ENCODE measurements around the gene CDHR5. TPM values are rescaled to one million over a fixed set of nuclear protein-coding genes. Genes with fewer than 3 reads are reported as not detected.

CDHR5 gene
- polyA plus RNA-seq, 1 donor (not counting 4 experiments of a cell fraction or from before 2014, with no cell fraction given): not detected

DNA sequence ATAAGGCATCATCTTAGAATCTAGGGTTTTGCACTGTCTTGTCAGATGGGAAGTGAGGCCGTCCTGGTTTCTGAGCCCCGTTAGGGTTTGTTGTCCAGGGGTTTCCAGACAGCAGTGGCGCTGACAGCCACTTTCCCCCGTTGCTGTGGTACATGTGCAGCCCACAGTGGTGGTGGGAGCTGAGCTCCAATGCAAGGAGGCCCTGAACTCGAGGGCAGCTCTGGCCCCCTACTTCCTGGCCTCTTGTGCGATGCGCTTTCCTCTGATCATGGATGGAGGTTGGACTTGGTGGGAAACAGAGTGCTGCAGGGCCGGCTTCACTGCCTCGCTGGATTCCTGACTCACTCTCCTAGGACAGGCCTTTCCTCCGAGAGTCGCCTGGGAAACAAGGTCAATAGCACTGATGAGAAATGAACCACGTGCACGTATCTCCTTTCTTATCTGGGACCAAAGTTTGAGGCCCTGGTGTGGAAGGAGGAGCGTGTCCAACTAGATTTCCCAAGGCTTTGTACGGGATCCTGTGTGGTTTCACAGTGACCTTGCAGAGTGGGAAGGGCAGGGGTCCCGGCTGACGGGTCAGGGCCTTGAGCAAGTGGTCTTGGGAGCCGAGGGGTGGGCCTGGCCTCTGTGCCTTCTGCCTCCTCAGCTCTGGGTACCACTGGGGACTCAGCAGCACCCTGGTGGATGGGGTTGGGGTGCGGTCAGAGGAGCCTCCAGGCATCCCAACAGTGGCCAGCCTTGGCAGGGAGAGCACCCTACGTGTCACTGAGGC lies 44.7 kb downstream of the CDHR5 start:
- no peak overlapping the region for H2AFZ ChIP-seq (ENCODE audit: control insufficient read depth, low read length)
- H3K4me1 ChIP-seq (ENCODE audit: control insufficient read depth, extremely low read depth, insufficient read depth, low read length): peaks cover 27% of the 10 kb centered on the region
- no peak for FAIRE-seq

DNA sequence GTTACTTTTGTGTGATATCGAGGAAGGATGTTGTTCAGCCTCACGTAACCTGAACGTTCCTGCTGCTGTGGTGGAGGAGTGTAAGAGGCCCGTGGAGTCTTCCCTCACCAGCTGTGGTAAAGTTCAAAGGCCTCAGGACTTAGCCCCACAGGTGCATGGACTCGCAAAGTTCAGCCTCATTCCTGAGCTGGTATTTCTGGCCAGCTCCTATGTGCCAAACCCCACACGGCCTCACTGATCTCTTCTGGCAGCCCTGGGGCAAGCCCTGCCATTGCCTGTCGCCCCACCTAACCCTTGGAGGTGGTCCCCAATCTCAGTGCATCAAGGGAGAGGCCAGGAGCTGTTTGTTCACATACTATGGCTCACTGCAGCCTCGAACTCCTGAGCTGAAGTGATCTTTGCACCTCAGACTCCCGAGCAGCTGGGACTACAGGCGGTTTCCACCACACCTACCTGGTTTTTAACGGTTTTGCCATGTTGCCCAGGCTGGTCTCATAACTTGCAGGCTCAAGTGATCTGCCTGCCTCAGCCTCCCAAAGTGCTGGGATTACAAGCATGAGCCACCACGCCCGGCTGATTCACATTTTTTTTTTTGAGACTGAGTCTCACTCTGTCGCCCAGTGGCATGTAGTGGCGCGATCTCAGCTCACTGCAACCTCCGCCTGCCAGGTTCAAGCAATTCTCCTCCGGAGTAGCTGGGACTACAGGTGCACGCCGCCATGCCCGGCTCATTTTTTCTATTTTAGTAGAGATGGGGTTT lies 46.3 kb downstream of the CDHR5 start:
- Histone ChIP-seq H3K4me2 (ENCODE audit: control insufficient read depth, extremely low read depth, insufficient read depth, low read depth, low read length) (peak overlapping the region; percentile 97), H3K4me1 (ENCODE audit: control insufficient read depth, extremely low read depth, insufficient read depth, low read length) (peaks cover 37% of the 10 kb centered on the region), H3K27ac (ENCODE audit: control insufficient read depth, insufficient read depth, low read length) (peak overlapping the region; percentile 51), H3K9me3 (ENCODE audit: control insufficient read depth, low read depth, low read length) (no peaks in the 10 kb centered on the region), H3K9me1 (ENCODE audit: control insufficient read depth, extremely low read depth, insufficient read depth, low read length) (peaks cover 8% of the 10 kb centered on the region), H3K36me3 (ENCODE audit: control insufficient read depth in 2 of 2, extremely low read depth in 1 of 2, insufficient read depth in 2 of 2, low read length in 2 of 2) (peaks cover 8 to 18% of the 10 kb centered on the region in 2 experiments), H3K9ac (ENCODE audit: control insufficient read depth, extremely low read depth, insufficient read depth, low read length) (peak overlapping the region; percentile 99), H2AFZ (ENCODE audit: control insufficient read depth, low read length) (no peak overlapping the region), H3K79me2 (ENCODE audit: control insufficient read depth, insufficient read depth, low read length) (peaks cover 64% of the 10 kb centered on the region), H4K20me1 (ENCODE audit: control insufficient read depth, extremely low read depth, insufficient read depth, low read length) (peaks cover 46% of the 10 kb centered on the region), H3K27me3 (ENCODE audit: control insufficient read depth, extremely low read depth, insufficient read depth, low read length) (no peaks in the 10 kb centered on the region), H3K4me3 (ENCODE audit: control insufficient read depth in 2 of 3, extremely low read depth in 1 of 3, insufficient read depth in 2 of 3, low read depth in 1 of 3, low read length in 3 of 3) (peak overlapping the region in 2 of 3 experiments; percentile 96 to 97)
- TF ChIP-seq, protein P1, sequence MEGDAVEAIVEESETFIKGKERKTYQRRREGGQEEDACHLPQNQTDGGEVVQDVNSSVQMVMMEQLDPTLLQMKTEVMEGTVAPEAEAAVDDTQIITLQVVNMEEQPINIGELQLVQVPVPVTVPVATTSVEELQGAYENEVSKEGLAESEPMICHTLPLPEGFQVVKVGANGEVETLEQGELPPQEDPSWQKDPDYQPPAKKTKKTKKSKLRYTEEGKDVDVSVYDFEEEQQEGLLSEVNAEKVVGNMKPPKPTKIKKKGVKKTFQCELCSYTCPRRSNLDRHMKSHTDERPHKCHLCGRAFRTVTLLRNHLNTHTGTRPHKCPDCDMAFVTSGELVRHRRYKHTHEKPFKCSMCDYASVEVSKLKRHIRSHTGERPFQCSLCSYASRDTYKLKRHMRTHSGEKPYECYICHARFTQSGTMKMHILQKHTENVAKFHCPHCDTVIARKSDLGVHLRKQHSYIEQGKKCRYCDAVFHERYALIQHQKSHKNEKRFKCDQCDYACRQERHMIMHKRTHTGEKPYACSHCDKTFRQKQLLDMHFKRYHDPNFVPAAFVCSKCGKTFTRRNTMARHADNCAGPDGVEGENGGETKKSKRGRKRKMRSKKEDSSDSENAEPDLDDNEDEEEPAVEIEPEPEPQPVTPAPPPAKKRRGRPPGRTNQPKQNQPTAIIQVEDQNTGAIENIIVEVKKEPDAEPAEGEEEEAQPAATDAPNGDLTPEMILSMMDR (optimal IDR thresholded peaks at IDR 0.05 in 1 of 3, IDR thresholded peaks at IDR 0.05 in 1 of 3, conservative IDR thresholded peaks at IDR 0.05 in 1 of 3; ENCODE audit: extremely low read depth in 1 of 3, insufficient read depth in 2 of 3, low read length in 3 of 3): no peak
- no peak for TF ChIP-seq EZH2 (IDR thresholded peaks at IDR 0.05; ENCODE audit: low read length)
- FAIRE-seq (no peak), DNase-seq (ENCODE audit: low read depth, low spot score) (no peak)
- dilution Hi-C loops (cut with MboI; ENCODE audit: extremely low pct_ligation_motif_present, low sequenced_read_pairs): no loop called here

More for the DNA sequence above, 44.7 kb downstream of the CDHR5 start:
- Histone ChIP-seq H3K27ac (ENCODE audit: control insufficient read depth, insufficient read depth, low read length) (peak overlapping the region; percentile 6), H3K4me3 (ENCODE audit: control insufficient read depth in 2 of 3, extremely low read depth in 1 of 3, insufficient read depth in 2 of 3, low read depth in 1 of 3, low read length in 3 of 3) (no peak overlapping the region), H3K79me2 (ENCODE audit: control insufficient read depth, insufficient read depth, low read length) (peaks cover 78% of the 10 kb centered on the region), H4K20me1 (ENCODE audit: control insufficient read depth, extremely low read depth, insufficient read depth, low read length) (peaks cover 50% of the 10 kb centered on the region), H3K9me3 (ENCODE audit: control insufficient read depth, low read depth, low read length) (no peaks in the 10 kb centered on the region), H3K36me3 (ENCODE audit: control insufficient read depth in 2 of 2, extremely low read depth in 1 of 2, insufficient read depth in 2 of 2, low read length in 2 of 2) (peaks cover 12 to 25% of the 10 kb centered on the region in 2 experiments), H3K9me1 (ENCODE audit: control insufficient read depth, extremely low read depth, insufficient read depth, low read length) (peaks cover 8% of the 10 kb centered on the region), H3K9ac (ENCODE audit: control insufficient read depth, extremely low read depth, insufficient read depth, low read length) (no peak overlapping the region), H3K4me2 (ENCODE audit: control insufficient read depth, extremely low read depth, insufficient read depth, low read depth, low read length) (no peak overlapping the region), H3K27me3 (ENCODE audit: control insufficient read depth, extremely low read depth, insufficient read depth, low read length) (no peaks in the 10 kb centered on the region)
- TF ChIP-seq, protein P1 (optimal IDR thresholded peaks at IDR 0.05 in 1 of 3, IDR thresholded peaks at IDR 0.05 in 1 of 3, conservative IDR thresholded peaks at IDR 0.05 in 1 of 3; ENCODE audit: extremely low read depth in 1 of 3, insufficient read depth in 2 of 3, low read length in 3 of 3): no peak
- TF ChIP-seq EZH2 (IDR thresholded peaks at IDR 0.05; ENCODE audit: low read length): no peak
- dilution Hi-C loops (cut with MboI; ENCODE audit: extremely low pct_ligation_motif_present, low sequenced_read_pairs): no loop called here
- DNase-seq (ENCODE audit: low read depth, low spot score): no peak

Data from keratinocyte (primary cell).